ENCODE results near the gene SEPTIN5. TPM values are rescaled to one million over a fixed set of nuclear protein-coding genes. Genes with fewer than 3 reads are reported as not detected.
A peak's percentile ranks its signal among the peaks of the same experiment; 100 is the strongest.

The SEPTIN5 gene
- total RNA-seq, 3 donors from 2014 or later, result 1.2 to 17.8 (median 2.7) TPM

GRCh38 chr22:19763458-19764298 lies 49.4 kb downstream of the SEPTIN5 start:
- DNase-seq (no peak), ATAC-seq (no peak)
- Histone ChIP-seq H3K4me3 (no peak overlapping the region), H3K4me1 (ENCODE audit: low read depth) (peaks cover 15% of the 10 kb centered on the region), H3K9me3 (no peaks in the 10 kb centered on the region), H3K36me3 (ENCODE audit: low read depth) (no peaks in the 10 kb centered on the region)
- intact Hi-C loops (cut with DNase I, micrococcal nuclease), result no loop called here
- TF ChIP-seq, protein P1, sequence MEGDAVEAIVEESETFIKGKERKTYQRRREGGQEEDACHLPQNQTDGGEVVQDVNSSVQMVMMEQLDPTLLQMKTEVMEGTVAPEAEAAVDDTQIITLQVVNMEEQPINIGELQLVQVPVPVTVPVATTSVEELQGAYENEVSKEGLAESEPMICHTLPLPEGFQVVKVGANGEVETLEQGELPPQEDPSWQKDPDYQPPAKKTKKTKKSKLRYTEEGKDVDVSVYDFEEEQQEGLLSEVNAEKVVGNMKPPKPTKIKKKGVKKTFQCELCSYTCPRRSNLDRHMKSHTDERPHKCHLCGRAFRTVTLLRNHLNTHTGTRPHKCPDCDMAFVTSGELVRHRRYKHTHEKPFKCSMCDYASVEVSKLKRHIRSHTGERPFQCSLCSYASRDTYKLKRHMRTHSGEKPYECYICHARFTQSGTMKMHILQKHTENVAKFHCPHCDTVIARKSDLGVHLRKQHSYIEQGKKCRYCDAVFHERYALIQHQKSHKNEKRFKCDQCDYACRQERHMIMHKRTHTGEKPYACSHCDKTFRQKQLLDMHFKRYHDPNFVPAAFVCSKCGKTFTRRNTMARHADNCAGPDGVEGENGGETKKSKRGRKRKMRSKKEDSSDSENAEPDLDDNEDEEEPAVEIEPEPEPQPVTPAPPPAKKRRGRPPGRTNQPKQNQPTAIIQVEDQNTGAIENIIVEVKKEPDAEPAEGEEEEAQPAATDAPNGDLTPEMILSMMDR (IDR thresholded peaks at IDR 0.05), result no peak

DNA sequence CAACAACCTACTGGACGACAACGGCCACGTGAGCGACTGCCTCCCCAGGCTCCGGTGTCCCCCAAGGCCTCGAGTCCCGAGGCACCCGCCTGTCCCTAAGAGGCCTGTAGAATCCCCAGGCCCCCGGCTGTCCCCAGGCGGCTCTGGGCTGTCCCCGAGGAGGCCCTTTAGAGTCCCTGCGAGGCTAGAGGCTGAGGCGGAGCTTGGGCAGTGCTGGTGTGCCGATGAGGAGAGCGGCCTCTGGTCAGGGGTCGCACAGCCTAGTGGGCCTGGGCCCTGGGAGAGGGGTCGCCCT lies 49.9 kb downstream of the SEPTIN5 start:
- peaks cover 15% of the 10 kb centered on the region for H3K4me1 ChIP-seq (ENCODE audit: low read depth)
- no peak for ATAC-seq
- DNase-seq, result no peak
- H3K9me3 ChIP-seq, result no peaks in the 10 kb centered on the region
- no peaks in the 10 kb centered on the region for H3K36me3 ChIP-seq (ENCODE audit: low read depth)
- intact Hi-C loops (cut with DNase I, micrococcal nuclease), result no loop called here
- TF ChIP-seq, protein P1 (IDR thresholded peaks at IDR 0.05), result no peak
- no peak overlapping the region for H3K4me3 ChIP-seq

GRCh38 chr22:19764636-19765476 lies 50.6 kb downstream of the SEPTIN5 start:
- ATAC-seq (no peak), DNase-seq (no peak)
- intact Hi-C loops (cut with DNase I, micrococcal nuclease), result no loop called here
- TF ChIP-seq, protein P1 (IDR thresholded peaks at IDR 0.05), result no peak
- no peaks in the 10 kb centered on the region for H3K9me3 ChIP-seq
- no peaks in the 10 kb centered on the region for H3K36me3 ChIP-seq (ENCODE audit: low read depth)
- H3K4me1 ChIP-seq (ENCODE audit: low read depth), result peaks cover 15% of the 10 kb centered on the region
- H3K4me3 ChIP-seq, result no peak overlapping the region

- DNase-seq, result peak in 1 of 3 donors; percentile 47
- H3K4me1 ChIP-seq (ENCODE audit: low read depth), result peaks cover 15% of the 10 kb centered on the region
- ATAC-seq, result peak; percentile 39
- H3K36me3 ChIP-seq (ENCODE audit: low read depth), result no peaks in the 10 kb centered on the region
- H3K9me3 ChIP-seq, result no peaks in the 10 kb centered on the region
- H3K4me3 ChIP-seq, result no peak overlapping the region
- intact Hi-C loops (cut with DNase I, micrococcal nuclease), result no loop called here
- TF ChIP-seq, protein P1 (IDR thresholded peaks at IDR 0.05), result no peak
Observed at GRCh38 chr22:19765477-19766239, 51.4 kb downstream of the SEPTIN5 start.

- TF ChIP-seq, protein P1 (IDR thresholded peaks at IDR 0.05), result no peak
- no peaks in the 10 kb centered on the region for H3K36me3 ChIP-seq (ENCODE audit: low read depth)
- no peak overlapping the region for H3K4me3 ChIP-seq
- ATAC-seq, result no peak
- no peaks in the 10 kb centered on the region for H3K9me3 ChIP-seq
- intact Hi-C loops (cut with DNase I, micrococcal nuclease), result no loop called here
- DNase-seq, result no peak
- peaks cover 15% of the 10 kb centered on the region for H3K4me1 ChIP-seq (ENCODE audit: low read depth)
Observed at GRCh38 chr22:19766240-19766510, 51.9 kb downstream of the SEPTIN5 start.
